OCI-LY1 (cell line): ENCODE data around the gene IDS.

ENCODE experiments used
- EZH2 ChIP-seq: fragments of 200-600 bp; sonication (generic), shearing (Covaris generic); IDR thresholded peaks from 2 replicates; pipeline ENCODE4 v1.8.0; 2017; ENCODE audit warnings: borderline replicate concordance, mixed run types, mild to moderate bottlenecking, antibody characterized with exemption, low read length, moderate library complexity, mixed read lengths
- TF ChIP-seq, protein P1 (sequence below): fragments of 200-600 bp; sonication (generic), shearing (Covaris generic); IDR thresholded peaks from 2 replicates; pipeline ENCODE4 v1.5.1; 2017; ENCODE audit warnings: mild to moderate bottlenecking, antibody characterized with exemption, low read length, moderate library complexity, mixed read lengths

- TF ChIP-seq, protein P1, sequence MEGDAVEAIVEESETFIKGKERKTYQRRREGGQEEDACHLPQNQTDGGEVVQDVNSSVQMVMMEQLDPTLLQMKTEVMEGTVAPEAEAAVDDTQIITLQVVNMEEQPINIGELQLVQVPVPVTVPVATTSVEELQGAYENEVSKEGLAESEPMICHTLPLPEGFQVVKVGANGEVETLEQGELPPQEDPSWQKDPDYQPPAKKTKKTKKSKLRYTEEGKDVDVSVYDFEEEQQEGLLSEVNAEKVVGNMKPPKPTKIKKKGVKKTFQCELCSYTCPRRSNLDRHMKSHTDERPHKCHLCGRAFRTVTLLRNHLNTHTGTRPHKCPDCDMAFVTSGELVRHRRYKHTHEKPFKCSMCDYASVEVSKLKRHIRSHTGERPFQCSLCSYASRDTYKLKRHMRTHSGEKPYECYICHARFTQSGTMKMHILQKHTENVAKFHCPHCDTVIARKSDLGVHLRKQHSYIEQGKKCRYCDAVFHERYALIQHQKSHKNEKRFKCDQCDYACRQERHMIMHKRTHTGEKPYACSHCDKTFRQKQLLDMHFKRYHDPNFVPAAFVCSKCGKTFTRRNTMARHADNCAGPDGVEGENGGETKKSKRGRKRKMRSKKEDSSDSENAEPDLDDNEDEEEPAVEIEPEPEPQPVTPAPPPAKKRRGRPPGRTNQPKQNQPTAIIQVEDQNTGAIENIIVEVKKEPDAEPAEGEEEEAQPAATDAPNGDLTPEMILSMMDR: no peak
- no peak for TF ChIP-seq EZH2
Observed at GRCh38 chrX:149433051-149433450, 72.1 kb downstream of the IDS start.
